NB4 (cell line): ENCODE measurements around the gene RUVBL1.

Experiments
- DNase-seq: peaks from one replicate; pipeline ENCODE4 v3.0.0; 2010; ENCODE audit warnings: low read depth
- H3K4me3 ChIP-seq: one replicate; pipeline ENCODE4 v1.5.1; 2011; ENCODE audit warnings: mild to moderate bottlenecking, low read depth, low read length, moderate library complexity
- MYC ChIP-seq: IDR thresholded peaks from 2 replicates; pipeline ENCODE4 v1.6.1; 2011; ENCODE audit warnings: low read depth, low read length
- POLR2A ChIP-seq: IDR thresholded peaks from 2 replicates; pipeline ENCODE4 v1.6.1; 2011; ENCODE audit warnings: mild to moderate bottlenecking; ENCODE audit not compliant: insufficient read length; ENCODE audit errors: extremely low read depth
- TF ChIP-seq, protein P1 (sequence below): IDR thresholded peaks from 2 replicates; pipeline ENCODE4 v1.6.1; 2011; ENCODE audit warnings: low read depth, low read length
- TF ChIP-seq, protein P2 (sequence below): IDR thresholded peaks from one replicate; pipeline ENCODE4 v1.5.1; 2012; ENCODE audit warnings: low read depth, low read length

The RUVBL1 gene

DNA sequence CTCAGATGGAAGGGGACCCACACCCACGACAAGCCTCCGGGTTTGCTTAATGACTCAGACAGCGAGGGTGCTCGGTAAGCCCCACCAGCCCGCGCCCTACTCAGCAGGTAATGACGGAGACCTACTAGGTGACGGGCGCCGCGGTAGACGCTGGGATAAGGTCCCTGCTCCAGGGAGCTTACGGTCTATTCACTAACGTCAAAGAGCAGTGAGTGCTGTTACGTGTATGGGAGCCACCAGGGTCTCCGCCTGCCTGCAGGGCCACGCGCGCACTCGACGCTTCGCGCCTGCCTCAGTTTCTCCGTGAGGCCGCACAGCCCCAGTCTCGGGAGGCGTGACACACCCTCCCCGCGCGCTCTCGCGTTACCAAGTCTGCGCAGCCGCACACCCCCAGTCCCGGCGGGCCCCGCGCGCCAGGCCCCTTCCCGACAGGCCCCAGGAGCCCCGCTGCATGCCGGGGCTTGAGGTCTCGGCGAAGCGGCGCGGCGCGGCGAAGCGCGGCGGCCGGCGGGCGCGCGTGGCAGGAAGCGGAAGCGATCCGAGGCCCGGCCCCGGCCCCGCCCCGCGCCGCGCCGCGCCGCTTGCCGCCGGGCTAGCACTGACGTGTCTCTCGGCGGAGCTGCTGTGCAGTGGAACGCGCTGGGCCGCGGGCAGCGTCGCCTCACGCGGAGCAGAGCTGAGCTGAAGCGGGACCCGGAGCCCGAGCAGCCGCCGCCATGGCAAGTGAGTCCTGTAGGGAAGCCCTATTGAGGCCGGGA lies 71.6 kb downstream of the RUVBL1 start, which contains the start of gene SEC61A1:
Gene SEC61A1 (plus strand): TSS at position 601 of the 758 bp plus-strand sequence. CDS start 116 bp downstream, at position 717.
- TF ChIP-seq, protein P1, sequence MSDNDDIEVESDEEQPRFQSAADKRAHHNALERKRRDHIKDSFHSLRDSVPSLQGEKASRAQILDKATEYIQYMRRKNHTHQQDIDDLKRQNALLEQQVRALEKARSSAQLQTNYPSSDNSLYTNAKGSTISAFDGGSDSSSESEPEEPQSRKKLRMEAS, result peak; percentile 40; the same call in 1 of the 2 replicates
- TF ChIP-seq MYC (peak; percentile 65), POLR2A (peak; percentile 67)
- TF ChIP-seq, protein P2, sequence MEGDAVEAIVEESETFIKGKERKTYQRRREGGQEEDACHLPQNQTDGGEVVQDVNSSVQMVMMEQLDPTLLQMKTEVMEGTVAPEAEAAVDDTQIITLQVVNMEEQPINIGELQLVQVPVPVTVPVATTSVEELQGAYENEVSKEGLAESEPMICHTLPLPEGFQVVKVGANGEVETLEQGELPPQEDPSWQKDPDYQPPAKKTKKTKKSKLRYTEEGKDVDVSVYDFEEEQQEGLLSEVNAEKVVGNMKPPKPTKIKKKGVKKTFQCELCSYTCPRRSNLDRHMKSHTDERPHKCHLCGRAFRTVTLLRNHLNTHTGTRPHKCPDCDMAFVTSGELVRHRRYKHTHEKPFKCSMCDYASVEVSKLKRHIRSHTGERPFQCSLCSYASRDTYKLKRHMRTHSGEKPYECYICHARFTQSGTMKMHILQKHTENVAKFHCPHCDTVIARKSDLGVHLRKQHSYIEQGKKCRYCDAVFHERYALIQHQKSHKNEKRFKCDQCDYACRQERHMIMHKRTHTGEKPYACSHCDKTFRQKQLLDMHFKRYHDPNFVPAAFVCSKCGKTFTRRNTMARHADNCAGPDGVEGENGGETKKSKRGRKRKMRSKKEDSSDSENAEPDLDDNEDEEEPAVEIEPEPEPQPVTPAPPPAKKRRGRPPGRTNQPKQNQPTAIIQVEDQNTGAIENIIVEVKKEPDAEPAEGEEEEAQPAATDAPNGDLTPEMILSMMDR, result no peak
- peak; percentile 94 for DNase-seq
- H3K4me3 ChIP-seq, result peak within 1 kb of the TSS; percentile 100

DNA sequence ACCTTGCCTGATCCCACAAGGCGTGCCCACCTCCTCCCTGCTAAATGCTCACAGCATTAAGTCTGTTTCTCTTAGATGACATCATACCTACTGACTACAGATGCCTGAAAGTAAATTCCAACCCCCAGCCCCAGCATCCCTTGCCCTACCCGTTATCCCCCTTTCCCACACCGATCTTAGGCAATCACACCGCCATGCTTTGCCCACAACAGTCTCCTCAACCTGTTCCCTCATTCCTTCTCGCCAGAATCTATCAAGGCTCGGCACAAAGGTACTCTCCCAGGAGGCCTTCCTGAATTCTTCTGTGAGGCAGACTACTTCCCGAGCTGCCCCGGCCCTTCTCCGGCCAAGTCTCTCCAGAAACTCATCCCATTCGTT lies 72.2 kb downstream of the RUVBL1 start:
- DNase-seq, result no peak
- H3K4me3 ChIP-seq, result peak overlapping the region; percentile 87
- 0 out of 2 replicates have a peak, but pooled peaks have one; percentile 8 for TF ChIP-seq MYC
- TF ChIP-seq, protein P2, result no peak
- no peak for TF ChIP-seq POLR2A

DNA sequence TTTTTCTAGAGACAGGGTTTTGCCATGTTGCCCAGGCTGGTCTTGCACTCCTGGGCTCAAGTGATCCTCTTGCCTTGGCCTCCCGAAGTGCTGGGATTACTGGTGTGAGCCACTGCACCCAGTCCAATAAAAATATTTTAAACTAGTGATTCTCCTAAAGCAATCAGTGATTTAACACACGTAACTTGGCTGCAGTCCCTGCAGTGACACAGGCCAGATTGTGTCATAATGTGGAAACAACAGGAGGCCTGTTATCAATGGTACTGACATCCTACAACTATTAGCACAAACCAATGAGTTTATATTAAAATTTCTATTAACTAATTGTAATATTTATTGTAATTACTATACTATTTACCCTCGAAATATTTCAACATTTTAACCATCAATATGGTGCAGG lies 73.0 kb downstream of the RUVBL1 start:
- DNase-seq, result no peak
- H3K4me3 ChIP-seq, result no peak overlapping the region
- TF ChIP-seq POLR2A (no peak), MYC (no peak)
- TF ChIP-seq, protein P1, result no peak
- TF ChIP-seq, protein P2, result no peak

DNA sequence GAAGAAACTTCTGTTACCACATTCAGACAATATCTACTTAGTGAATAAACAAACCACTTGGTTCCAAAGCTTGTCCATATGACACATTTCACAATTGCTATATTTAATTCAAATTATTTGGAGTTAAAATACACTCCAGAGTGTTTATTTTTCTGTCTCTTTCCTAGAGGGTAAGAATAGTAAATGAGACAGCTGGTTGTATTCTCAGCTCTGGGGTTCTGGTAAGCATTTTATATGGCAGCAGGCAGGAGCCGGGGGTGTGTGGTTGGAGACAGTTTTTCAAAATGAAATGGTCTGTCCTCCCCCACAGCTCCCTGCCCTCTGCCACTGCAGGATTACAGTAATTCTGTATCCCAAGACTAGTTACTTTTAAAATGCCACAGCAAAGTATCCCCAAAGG lies 82.3 kb downstream of the RUVBL1 start:
- no peak overlapping the region for H3K4me3 ChIP-seq
- TF ChIP-seq MYC (no peak), POLR2A (no peak)
- TF ChIP-seq, protein P2, result no peak
- TF ChIP-seq, protein P1, result no peak
- DNase-seq, result no peak

DNA sequence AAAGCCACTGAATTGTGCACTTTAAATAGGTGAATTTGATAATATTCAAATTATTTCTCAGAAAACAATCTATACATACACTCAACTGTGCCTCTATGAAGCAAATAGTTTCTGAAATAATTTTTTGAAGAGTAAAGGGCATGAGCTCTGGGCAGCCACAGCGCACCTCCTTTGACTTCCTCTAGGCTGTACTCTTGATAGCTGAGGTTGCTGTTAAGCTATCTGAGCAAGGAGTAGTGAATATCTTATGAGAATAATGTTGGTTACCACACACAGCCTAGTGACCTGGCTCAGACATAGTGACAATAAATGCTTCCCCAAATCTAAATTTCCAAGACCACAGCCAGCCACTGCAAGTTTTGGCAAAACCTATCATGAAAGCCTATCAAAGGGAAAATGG lies 83.0 kb downstream of the RUVBL1 start:
- no peak for DNase-seq
- H3K4me3 ChIP-seq, result no peak overlapping the region
- no peak for TF ChIP-seq POLR2A
- TF ChIP-seq, protein P1, result no peak
- TF ChIP-seq, protein P2, result no peak
- TF ChIP-seq MYC, result no peak
